ENCODE data around the gene HEATR5A.

- no peak for TF ChIP-seq HDAC2 (IDR thresholded peaks at IDR 0.05)
- TF ChIP-seq POLR2A (IDR thresholded peaks at IDR 0.05; ENCODE audit: low read length) = no peak
- TF ChIP-seq CHD4 (IDR thresholded peaks at IDR 0.05; ENCODE audit: borderline replicate concordance) = no peak
- TF ChIP-seq SMC3 (IDR thresholded peaks at IDR 0.05) = no peak
- TF ChIP-seq REST (IDR thresholded peaks at IDR 0.05) = no peak
- TF ChIP-seq CTCF (IDR thresholded peaks at IDR 0.05) = no peak
- no peak for TF ChIP-seq HOXB5 (CRISPR knock-in tag; IDR thresholded peaks at IDR 0.05)
- TF ChIP-seq RFX5 (IDR thresholded peaks at IDR 0.05) = no peak
- no peak for TF ChIP-seq JUNB (IDR thresholded peaks at IDR 0.05)
- TF ChIP-seq KDM5A (IDR thresholded peaks at IDR 0.05) = no peak
Measured at GRCh38 chr14:31363331-31364073, 56.8 kb downstream of the HEATR5A start.
